Skeletal muscle satellite cell (primary cell): ENCODE data around the gene NINJ2.
A peak's percentile ranks its signal among the peaks of the same experiment; 100 is the strongest.

Source experiments
- H3K27me3 ChIP-seq: 2 replicates; pipeline ENCODE4 v1.7.0; 2013; ENCODE audit warnings: low read length; ENCODE audit not compliant: control insufficient read depth, insufficient read depth
- H3K36me3 ChIP-seq: 2 replicates; pipeline ENCODE4 v1.7.0; 2013; ENCODE audit warnings: mild to moderate bottlenecking, control low read depth, low read length; ENCODE audit not compliant: insufficient read depth
- H3K4me1 ChIP-seq: 2 replicates; pipeline ENCODE4 v1.7.0; 2013; ENCODE audit warnings: low read length; ENCODE audit not compliant: control insufficient read depth, insufficient read depth
- H3K4me2 ChIP-seq: 2 replicates; pipeline ENCODE4 v1.7.0; 2013; ENCODE audit warnings: mild to moderate bottlenecking, low read length
- H3K4me3 ChIP-seq: 2 replicates; pipeline ENCODE4 v1.7.0; 2013; ENCODE audit warnings: low read length
- H3K9ac ChIP-seq: 2 replicates; pipeline ENCODE4 v1.7.0; 2013; ENCODE audit warnings: mild to moderate bottlenecking, low read depth, low read length, moderate library complexity
- H3K9me3 ChIP-seq: replicated peaks from 2 replicates; pipeline ENCODE4 v1.7.0; 2013; ENCODE audit warnings: mild to moderate bottlenecking, control low read depth, low read length

Gene NINJ2

GRCh38 chr12:561908-562593 lies 101.2 kb downstream of the NINJ2 start:
- Histone ChIP-seq H3K4me2 (peak overlapping the region; percentile 12), H3K4me1 (no peaks in the 10 kb centered on the region), H3K9me3 (no peaks in the 10 kb centered on the region), H3K9ac (no peak overlapping the region), H3K27me3 (peaks cover 60% of the 10 kb centered on the region), H3K4me3 (no peak overlapping the region), H3K36me3 (no peaks in the 10 kb centered on the region)

DNA sequence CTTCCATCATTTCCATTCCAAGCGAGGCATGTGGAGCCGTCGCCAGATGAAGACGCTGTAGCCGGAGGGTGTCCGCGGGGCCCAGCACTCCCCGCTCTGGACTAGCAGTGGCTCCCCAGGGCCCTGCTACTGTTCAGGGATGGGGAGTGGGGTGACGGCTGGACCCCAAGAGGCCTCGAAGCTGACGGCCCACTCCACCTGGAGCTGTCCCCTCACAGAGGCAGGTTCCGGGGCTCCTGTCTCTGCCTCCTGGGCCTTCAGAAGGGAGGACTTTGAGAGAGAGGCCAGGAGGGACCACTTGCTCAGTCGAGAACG lies 101.9 kb downstream of the NINJ2 start:
- Histone ChIP-seq H3K27me3 (peaks cover 63% of the 10 kb centered on the region), H3K9ac (no peak overlapping the region), H3K36me3 (no peaks in the 10 kb centered on the region), H3K4me3 (no peak overlapping the region), H3K4me2 (peak overlapping the region; percentile 12), H3K9me3 (no peaks in the 10 kb centered on the region), H3K4me1 (no peaks in the 10 kb centered on the region)

DNA sequence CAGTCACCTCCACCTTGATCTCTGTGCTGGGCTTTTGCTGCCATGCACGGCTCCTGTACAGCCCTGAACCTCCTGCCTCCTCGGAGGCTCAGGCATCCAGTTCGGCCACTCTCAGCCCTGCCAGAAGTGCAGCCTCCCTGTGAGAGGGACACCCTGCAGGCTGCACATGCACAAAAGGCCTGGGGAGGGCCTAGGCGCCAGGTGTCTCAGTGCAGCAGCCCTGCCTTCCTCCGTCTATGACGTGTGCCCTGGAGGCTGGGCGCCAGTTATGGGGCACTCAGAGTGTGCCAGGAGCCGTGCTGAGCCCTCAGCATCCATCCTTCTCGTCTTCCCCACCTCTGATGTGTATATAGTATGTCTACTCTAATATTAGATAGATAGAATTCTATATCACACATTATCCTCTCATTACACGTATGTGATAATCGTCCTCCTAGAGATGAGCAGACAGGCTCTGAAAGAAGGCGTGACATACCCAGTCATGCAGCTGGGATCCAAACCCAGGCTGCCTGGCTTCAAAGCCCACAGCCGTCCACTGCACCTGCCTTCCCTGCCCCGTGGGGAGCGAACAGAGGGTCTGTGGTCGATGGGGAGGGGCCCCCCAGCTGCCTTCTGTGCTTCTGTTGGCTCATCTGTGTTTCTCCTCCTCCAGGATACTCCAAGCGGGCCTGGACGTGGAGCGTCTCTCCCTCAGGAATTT lies 102.4 kb downstream of the NINJ2 start:
- Histone ChIP-seq H3K4me2 (no peak overlapping the region), H3K4me3 (no peak overlapping the region), H3K9ac (no peak overlapping the region), H3K27me3 (peaks cover 63% of the 10 kb centered on the region), H3K4me1 (no peaks in the 10 kb centered on the region), H3K36me3 (no peaks in the 10 kb centered on the region), H3K9me3 (no peaks in the 10 kb centered on the region)

DNA sequence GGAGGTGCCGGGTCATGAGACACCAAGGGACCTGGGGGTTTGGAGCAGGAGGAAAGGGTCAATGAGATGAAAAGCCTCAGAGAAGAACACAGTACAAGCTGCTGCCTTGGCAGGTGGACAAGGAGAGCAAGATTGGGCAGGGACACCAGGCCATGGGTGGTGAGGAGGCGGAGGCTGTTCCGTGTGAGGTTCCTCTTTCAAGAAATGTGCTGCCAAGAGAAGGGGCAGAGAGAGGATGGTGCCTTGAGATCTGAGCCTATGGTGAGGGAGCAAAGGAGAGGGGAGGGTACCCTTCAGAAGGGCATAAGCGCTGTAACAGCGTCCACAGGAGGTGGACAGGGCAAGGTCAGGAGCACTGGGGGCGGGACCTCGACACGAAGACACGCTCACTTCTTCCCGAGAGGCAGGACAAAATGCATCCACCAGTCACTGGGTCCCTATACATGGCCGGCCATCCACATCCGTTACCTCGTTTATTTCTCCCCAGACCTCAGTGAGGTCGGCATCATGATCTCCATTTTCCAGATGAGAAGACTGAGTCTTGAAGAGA lies 103.3 kb downstream of the NINJ2 start:
- Histone ChIP-seq H3K4me1 (no peaks in the 10 kb centered on the region), H3K4me2 (no peak overlapping the region), H3K9ac (no peak overlapping the region), H3K27me3 (peaks cover 63% of the 10 kb centered on the region), H3K4me3 (no peak overlapping the region), H3K36me3 (no peaks in the 10 kb centered on the region), H3K9me3 (no peaks in the 10 kb centered on the region)

GRCh38 chr12:559208-559905 lies 103.9 kb downstream of the NINJ2 start:
- peaks cover 57% of the 10 kb centered on the region for H3K27me3 ChIP-seq
- H3K36me3 ChIP-seq, result no peaks in the 10 kb centered on the region
- H3K9me3 ChIP-seq, result no peaks in the 10 kb centered on the region
- no peak overlapping the region for H3K9ac ChIP-seq
- no peaks in the 10 kb centered on the region for H3K4me1 ChIP-seq
- H3K4me2 ChIP-seq, result no peak overlapping the region
- H3K4me3 ChIP-seq, result no peak overlapping the region

DNA sequence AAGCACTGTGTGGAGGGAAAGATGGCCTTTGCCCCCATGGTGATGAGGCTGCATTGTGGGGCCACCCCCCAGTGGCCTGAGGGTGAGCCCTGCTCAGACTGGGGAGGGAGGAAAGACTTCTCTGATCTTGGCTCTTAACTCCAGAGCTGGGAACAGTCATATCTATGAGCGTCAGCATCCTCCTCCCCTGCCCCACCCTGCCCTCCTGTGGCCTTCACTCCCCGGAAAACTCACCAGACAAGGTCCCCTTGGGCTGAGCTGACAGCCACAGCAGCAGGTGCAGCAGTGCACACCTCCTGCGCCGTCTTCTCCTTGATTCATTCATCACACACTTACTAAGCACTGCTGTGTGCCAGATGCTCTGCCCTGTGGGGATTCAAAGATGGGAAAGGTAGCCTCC lies 104.7 kb downstream of the NINJ2 start:
- Histone ChIP-seq H3K9me3 (no peaks in the 10 kb centered on the region), H3K4me3 (no peak overlapping the region), H3K36me3 (no peaks in the 10 kb centered on the region), H3K4me1 (no peaks in the 10 kb centered on the region), H3K4me2 (no peak overlapping the region), H3K9ac (no peak overlapping the region), H3K27me3 (peaks cover 60% of the 10 kb centered on the region)

DNA sequence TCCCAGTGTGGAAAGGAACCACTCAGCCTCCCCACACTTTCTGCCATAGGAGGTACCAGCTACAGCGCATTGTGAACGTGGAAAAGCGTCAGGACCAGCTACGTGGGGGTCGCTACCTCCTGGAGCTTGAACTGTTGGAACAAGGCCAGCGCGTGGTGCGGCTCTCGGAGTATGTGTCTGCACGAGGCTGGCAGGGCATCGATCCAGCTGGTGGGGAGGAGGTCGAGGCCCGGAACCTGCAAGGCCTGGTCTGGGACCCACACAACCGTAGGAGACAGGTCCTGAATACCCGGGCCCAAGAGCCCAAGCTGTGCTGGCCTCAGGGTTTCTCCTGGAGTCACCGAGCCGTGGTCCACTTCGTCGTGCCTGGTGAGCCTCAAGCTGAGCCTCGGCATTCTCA lies 106.7 kb downstream of the NINJ2 start:
- peaks cover 73% of the 10 kb centered on the region for H3K27me3 ChIP-seq
- no peaks in the 10 kb centered on the region for H3K4me1 ChIP-seq
- no peak overlapping the region for H3K4me3 ChIP-seq
- no peak overlapping the region for H3K4me2 ChIP-seq
- no peaks in the 10 kb centered on the region for H3K36me3 ChIP-seq
- no peak overlapping the region for H3K9ac ChIP-seq
- H3K9me3 ChIP-seq, result no peaks in the 10 kb centered on the region

DNA sequence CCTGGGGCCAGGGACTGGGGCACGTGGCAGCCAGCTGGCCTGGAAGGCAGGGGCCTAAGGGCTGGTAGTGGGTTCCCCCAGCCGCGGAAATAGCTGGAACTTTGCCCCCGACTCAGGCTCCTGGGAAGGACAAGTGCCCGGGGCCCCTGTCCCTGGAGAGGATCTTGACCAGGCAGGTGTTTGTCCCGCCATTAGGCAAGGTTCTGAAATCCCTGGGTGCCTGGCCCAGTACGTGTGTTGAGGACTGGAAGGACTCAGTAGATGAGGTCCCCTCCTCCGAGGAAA lies 109.3 kb downstream of the NINJ2 start:
- Histone ChIP-seq H3K9me3 (no peaks in the 10 kb centered on the region), H3K36me3 (no peaks in the 10 kb centered on the region), H3K27me3 (peaks cover 67% of the 10 kb centered on the region), H3K4me1 (no peaks in the 10 kb centered on the region), H3K4me2 (no peak overlapping the region), H3K9ac (no peak overlapping the region), H3K4me3 (no peak overlapping the region)

DNA sequence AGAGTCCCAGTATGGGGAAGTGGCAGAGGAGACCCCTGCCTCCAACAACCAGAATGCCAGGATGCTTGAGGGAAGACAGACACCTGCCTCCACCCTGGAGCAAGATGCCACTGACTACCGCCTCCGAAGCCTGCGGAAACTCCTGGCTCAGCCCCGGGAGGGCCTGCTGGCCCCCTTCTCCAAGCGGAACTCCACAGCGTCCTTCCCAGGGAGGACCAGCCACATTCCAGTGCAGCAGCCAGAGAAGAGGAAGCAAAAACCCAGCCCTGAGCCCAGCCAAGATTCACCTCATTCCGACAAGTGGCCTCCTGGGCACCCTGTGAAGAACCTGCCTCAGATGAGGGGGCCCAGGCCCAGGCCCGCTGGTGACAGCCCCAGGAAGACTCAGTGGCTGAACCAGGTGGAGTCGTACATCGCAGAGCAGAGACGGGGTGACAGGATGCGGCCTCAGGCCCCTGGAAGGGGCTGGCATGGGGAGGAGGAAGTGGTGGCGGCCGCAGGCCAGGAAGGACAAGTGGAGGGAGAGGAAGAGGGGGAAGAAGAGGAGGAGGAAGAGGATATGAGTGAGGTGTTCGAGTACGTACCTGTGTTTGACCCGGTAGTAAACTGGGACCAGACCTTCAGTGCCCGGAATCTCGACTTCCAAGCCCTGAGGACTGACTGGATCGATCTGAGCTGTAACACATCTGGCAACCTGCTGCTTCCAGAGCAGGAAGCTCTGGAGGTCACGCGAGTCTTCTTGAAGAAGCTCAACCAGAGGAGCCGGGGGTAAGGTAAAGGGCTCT lies 109.8 kb downstream of the NINJ2 start:
- Histone ChIP-seq H3K4me1 (no peaks in the 10 kb centered on the region), H3K9ac (no peak overlapping the region), H3K4me3 (no peak overlapping the region)

GRCh38 chr12:552466-552865 lies 110.8 kb downstream of the NINJ2 start:
- Histone ChIP-seq H3K4me1 (peaks cover under 1% of the 10 kb centered on the region), H3K27me3 (peaks cover 56% of the 10 kb centered on the region)

More for the DNA sequence above, 109.8 kb downstream of the NINJ2 start:
- H3K27me3 ChIP-seq, result peaks cover 62% of the 10 kb centered on the region
- no peaks in the 10 kb centered on the region for H3K9me3 ChIP-seq
- H3K4me2 ChIP-seq, result no peak overlapping the region
- H3K36me3 ChIP-seq, result no peaks in the 10 kb centered on the region

More at GRCh38 chr12:552466-552865, 110.8 kb downstream of the NINJ2 start:
- Histone ChIP-seq H3K4me2 (no peak overlapping the region), H3K36me3 (no peaks in the 10 kb centered on the region), H3K9ac (no peak overlapping the region), H3K9me3 (no peaks in the 10 kb centered on the region), H3K4me3 (no peak overlapping the region)
